Stimulated activated CD4-positive, alpha-beta T cell treated with anti-CD3 and anti-CD28 coated beads, Interleukin-12 subunit alpha, Interleukin-12 subunit beta, amount 100 ng/mL, for 4 hours (primary cell): ENCODE results near the gene ITPRID1.
"Not testable (repeated sequence)": the region's sequence is repeated elsewhere in the genome, so short reads cannot be mapped to it uniquely, and the experiment has no call there.

Source experiments
- DNase-seq: peaks from one replicate; pipeline ENCODE4 v3.0.0-alpha.2; 2020

The ITPRID1 gene

GRCh38 chr7:31517513-31517912 lies 3.6 kb downstream of the ITPRID1 start:
- DNase-seq = no peak

- DNase-seq = no peak
Observed at GRCh38 chr7:31518766-31519165, 4.9 kb downstream of the ITPRID1 start.

DNA sequence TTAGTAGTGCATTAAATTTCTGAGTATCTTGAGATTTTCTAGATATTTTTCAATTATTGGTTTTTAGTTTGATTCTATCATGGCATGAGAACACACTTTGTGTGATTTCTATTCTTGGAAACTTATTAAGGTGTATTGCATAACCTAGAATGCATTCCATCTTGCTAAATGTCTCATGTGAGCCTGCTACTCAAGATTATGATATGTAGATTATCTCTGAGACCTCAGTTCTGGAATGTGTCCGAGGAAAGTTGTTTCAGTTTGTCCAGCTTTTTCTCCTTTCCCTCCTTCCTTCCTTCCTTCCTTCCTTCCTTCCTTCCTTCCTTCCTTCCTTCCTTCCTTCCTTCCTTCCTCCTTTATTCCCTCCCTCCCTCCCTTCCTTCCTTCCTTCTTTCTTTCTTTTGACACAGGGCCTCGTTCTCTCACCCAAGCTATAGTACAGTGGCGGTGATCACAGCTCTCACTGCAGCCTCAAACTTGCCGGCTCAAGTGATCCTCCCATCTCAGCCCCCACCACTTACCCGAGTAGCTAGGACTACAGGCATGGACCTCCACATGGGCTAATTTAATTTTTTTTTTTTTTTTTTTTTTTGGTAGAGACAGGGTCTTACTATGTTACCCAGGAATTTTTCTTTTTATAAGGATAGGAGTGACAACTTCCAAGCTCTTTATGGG lies 7.6 kb downstream of the ITPRID1 start:
- DNase-seq = no peak

GRCh38 chr7:31526864-31527263 lies 13.0 kb downstream of the ITPRID1 start:
- no peak for DNase-seq

GRCh38 chr7:31529103-31529502 lies 15.2 kb downstream of the ITPRID1 start:
- DNase-seq = no peak

DNA sequence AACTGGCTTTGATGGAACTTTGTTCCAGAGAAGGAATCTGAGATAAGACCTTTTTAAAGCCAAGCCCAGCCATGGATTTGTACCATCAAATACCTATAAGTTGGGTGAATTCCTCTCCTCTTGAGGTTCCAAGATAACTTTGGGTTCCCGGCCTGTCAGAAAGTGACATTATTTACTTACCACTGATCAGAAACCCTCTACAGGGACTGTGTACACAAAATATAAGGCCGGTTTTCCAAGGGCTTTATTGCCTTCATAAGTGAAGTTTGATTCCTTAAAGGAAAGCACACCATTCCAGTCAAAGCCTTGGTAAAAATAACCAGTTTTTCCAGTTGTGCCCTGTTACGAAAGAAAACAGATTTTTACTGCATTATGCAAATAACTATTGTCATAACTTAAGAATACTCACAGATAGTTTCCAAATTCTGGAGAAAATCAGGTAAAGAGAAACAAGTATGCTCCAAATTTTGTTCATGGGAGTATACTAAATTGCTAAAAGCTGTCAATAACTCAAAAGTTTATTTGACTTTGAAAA lies 26.8 kb downstream of the ITPRID1 start:
- not testable (repeated sequence) for DNase-seq

GRCh38 chr7:31545549-31545948 lies 31.7 kb downstream of the ITPRID1 start:
- no peak for DNase-seq

DNA sequence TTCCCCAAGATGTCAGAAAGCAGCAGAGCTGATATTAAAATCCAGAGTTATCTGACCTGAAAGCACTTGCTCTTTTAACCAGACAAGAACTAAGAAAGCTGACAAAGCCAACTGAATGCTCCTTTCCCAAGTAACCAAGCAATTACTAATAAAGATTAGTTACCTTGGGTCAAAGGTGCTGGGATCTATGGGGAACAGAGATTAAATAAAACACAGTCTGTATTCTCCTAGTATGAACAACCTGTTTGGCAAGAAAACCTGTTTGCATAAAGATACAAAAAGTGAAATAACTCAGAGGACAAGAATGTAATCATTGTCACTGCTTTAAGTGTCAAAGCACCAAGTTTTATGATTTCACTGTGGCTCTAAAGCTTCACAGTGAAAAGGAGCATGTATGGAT lies 35.7 kb downstream of the ITPRID1 start:
- no peak for DNase-seq

DNA sequence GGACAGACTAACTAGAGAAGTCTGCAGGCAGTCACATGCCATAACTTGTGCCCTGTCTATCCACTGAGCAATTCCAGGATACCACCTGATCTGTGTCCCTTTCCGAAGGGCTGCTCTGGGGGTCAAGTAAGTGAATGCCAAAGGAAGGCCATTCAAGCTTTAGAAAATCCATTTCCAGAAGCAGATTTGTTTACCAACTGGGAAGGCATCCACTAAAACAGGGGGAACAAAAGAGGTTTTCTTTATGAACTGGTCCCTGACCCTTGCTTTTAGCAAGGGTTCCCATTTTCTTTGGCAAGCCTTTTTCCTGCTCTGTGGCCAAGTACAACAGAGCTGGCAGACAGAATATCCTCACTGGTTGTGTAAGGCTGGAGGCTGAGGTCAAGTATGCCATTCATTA lies 36.5 kb downstream of the ITPRID1 start:
- no peak for DNase-seq

- no peak for DNase-seq
Observed at GRCh38 chr7:31553661-31554081, 39.8 kb downstream of the ITPRID1 start.

DNA sequence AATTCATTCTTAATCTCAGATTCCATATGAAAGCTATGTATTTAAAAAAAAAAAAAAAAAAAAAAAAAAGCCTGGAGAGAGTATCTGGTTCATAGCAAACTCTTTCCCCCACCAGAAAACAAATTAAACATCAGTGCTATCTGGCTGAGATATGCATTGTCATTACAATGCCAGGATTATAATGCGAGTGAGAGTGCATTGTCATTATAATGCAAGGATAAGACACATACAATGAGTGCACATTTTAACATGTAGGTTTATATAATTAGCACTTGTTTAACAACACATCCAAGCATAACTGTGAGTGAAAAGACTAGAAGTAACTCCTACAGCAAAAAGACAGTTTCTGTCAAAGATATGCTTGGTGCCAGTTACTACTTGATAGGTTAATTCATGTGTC lies 48.1 kb downstream of the ITPRID1 start:
- no peak for DNase-seq

DNA sequence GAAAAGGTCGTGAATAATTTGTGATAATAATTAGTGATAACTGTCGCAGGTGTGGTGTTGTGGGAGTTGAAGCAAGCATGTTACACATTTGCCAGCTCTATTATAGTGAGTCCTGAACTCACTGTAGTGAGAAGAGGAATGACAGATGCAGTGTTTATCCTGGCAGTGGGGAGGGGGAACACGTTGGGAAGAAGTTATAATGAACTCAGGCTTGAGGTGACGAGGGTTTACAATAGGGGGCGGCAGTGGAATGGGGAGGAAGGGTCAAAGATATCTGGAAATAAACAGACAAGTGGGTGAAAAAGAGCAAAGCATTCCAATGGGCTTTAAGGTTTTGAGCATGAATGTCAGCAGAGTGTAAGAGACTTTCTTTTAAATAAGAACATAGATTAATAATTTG lies 49.6 kb downstream of the ITPRID1 start:
- no peak for DNase-seq

DNA sequence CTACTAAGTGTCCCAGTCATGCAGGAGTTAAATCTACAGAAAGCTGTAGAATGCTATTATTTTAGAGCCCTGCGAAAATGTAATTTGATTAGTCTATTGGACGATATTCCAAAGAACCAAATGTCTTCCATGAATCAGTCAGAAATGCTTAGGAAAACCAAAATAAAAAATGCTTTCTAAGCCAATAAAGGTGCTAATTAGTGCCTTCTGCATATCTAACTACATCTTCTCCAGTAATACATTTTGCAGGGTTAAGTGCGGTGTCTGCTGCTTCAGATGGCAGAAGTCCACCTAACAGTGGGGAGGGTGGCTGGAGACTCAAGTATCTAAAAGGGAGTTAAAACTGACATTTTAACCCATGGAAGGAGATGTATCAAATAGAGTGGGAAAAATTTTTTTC lies 50.1 kb downstream of the ITPRID1 start:
- no peak for DNase-seq

GRCh38 chr7:31564661-31565060 lies 50.8 kb downstream of the ITPRID1 start:
- DNase-seq = no peak

GRCh38 chr7:31569528-31569927 lies 55.6 kb downstream of the ITPRID1 start:
- DNase-seq = no peak

- no peak for DNase-seq
Observed at GRCh38 chr7:31583526-31583925, 69.6 kb downstream of the ITPRID1 start.

GRCh38 chr7:31583942-31584341 lies 70.1 kb downstream of the ITPRID1 start:
- DNase-seq = no peak

GRCh38 chr7:31595390-31595789 lies 81.5 kb downstream of the ITPRID1 start:
- no peak for DNase-seq

- no peak for DNase-seq
Observed at GRCh38 chr7:31602041-31602625, 88.2 kb downstream of the ITPRID1 start.

- no peak for DNase-seq
Observed at GRCh38 chr7:31603046-31603445, 89.2 kb downstream of the ITPRID1 start.

- no peak for DNase-seq
Observed at GRCh38 chr7:31613604-31614003, 99.7 kb downstream of the ITPRID1 start.

DNA sequence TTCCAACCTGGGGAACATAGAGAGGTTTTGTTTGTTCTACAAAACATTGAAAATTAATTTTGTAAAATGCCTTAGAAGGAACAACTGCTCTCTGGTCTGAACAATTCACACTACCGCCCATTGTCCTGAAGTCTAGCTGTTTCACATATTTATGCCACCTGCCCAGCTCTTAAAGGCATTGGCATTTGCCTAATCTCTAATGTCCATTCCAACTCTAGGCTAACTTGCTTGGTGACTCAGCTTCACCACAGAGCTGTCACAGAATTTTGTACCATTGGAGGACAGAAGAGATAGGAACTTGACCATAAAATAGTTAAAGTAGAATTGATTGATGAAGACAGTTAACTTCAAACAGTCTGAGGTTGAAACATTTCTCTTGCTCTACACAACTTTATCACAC lies 119.6 kb downstream of the ITPRID1 start:
- DNase-seq = no peak

GRCh38 chr7:31633894-31634494 lies 120.1 kb downstream of the ITPRID1 start:
- no peak for DNase-seq

DNA sequence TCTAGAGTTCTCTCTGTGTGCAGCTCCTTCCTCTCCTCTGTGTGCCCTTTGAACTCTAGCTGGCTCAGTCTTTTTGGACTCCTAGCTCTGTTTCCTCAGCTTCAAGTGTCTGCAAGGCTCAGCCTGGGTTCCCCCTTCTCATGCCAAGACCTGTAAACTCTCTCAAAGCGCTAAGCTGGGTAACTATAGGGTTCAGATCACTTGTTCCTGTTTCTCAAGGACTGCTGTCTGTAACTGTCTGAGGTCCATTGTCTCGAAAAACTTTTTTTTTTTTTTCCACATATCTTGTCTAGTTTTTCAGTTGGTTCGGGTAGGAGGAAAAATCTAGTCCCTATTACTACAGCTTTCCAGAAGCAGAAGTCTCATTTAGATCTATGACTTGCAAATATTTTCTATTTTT lies 126.5 kb downstream of the ITPRID1 start:
- no peak for DNase-seq
